ENCODE results near the gene MEIG1.

- TF ChIP-seq CTCF (IDR thresholded peaks at IDR 0.05) (no peak), POLR2A (IDR thresholded peaks at IDR 0.05) (no peak)
These were observed 16.6 kb downstream of the MEIG1 start for GRCh38 chr10:14975672-14976273.
